Sigmoid colon (tissue), 4 donors: Measurements from ENCODE around the gene CEP85L.

Experiments
- CTCF ChIP-seq, 4 experiments: fragments of 450-650 bp in 3 of 4; fragments of 200-600 bp in 1 of 4; IDR thresholded peaks; one replicate each; pipeline ENCODE4 v1.5.1; 2016 to 2019; ENCODE audit warnings: antibody characterized with exemption in 4 of 4, mild to moderate bottlenecking in 3 of 4, moderate library complexity in 2 of 4
- POLR2A ChIP-seq, 2 donors: fragments of 450-650 bp; IDR thresholded peaks; one replicate each; pipeline ENCODE4 v1.6.1; 2016; ENCODE audit warnings: antibody characterized with exemption in 2 of 2, mild to moderate bottlenecking in 2 of 2, moderate library complexity in 2 of 2
- POLR2AphosphoS5 ChIP-seq, 4 donors: sonication (generic); formaldehyde crosslinking; IDR thresholded peaks; one replicate each; pipeline ENCODE4 v1.6.1; 2017; ENCODE audit warnings: antibody characterized with exemption in 4 of 4

GRCh38 chr6:118598324-118598723 lies 53.1 kb downstream of the CEP85L start:
- no peak for TF ChIP-seq POLR2AphosphoS5 (IDR thresholded peaks at IDR 0.05)
- no peak for TF ChIP-seq CTCF (IDR thresholded peaks at IDR 0.05)
- no peak for TF ChIP-seq POLR2A (IDR thresholded peaks at IDR 0.05)
